Measurements from ENCODE around the gene C19orf12. TPM values are rescaled to one million over a fixed set of nuclear protein-coding genes. Genes with fewer than 3 reads are reported as not detected.
A peak's percentile ranks its signal among the peaks of the same experiment; 100 is the strongest.

C19orf12 gene
- total and polyA plus RNA-seq, 2 of the 13 experiments (the other 11 are each of a cell fraction or from before 2014, with no cell fraction given), result 17.7 to 34.4 TPM

DNA sequence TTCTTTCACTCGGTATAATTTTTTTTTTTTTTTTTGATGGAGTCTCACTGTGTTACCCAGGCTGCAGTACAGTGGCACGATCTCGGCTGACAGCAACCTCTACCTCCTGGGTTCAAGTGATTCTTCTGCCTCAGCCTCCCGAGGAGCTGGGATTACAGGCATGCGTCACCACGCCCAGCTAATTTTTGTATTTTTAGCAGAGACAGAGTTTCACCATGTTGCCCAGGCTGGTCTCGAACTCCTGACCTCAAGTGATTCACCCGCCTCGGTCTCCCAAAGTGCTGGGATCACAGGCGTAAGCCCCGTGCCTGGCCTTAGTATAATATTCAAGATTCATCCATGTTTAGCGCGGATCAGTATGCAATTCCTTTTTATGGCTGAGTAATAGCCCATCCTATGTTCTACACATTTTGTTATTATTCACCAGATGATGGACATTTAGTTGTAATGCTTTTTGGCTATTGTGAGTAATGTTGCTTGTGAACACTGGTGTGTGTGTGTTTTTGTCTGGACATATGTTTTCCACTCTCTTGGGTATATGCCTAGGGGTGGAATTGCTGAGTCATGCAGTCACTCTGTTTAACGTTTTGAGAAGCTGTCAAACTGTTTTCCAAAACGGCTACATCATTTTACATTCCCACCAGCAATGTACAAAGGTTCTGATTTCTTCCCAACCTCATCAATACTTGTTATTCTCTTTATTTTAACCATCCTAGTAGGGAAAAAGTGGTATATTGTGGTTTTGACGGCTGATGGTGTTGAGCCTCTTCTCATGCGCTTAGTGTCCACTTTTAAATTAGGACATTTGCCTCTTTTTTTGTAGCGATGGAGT lies 26.9 kb downstream of the C19orf12 start (continued):
- TF ChIP-seq, protein P1, sequence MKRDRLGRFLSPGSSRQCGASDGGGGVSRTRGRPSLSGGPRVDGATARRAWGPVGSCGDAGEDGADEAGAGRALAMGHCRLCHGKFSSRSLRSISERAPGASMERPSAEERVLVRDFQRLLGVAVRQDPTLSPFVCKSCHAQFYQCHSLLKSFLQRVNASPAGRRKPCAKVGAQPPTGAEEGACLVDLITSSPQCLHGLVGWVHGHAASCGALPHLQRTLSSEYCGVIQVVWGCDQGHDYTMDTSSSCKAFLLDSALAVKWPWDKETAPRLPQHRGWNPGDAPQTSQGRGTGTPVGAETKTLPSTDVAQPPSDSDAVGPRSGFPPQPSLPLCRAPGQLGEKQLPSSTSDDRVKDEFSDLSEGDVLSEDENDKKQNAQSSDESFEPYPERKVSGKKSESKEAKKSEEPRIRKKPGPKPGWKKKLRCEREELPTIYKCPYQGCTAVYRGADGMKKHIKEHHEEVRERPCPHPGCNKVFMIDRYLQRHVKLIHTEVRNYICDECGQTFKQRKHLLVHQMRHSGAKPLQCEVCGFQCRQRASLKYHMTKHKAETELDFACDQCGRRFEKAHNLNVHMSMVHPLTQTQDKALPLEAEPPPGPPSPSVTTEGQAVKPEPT (CRISPR knock-in tag; IDR thresholded peaks at IDR 0.05; ENCODE audit: low read depth), result no peak
- no peak for TF ChIP-seq ZNF660 (CRISPR knock-in tag; IDR thresholded peaks at IDR 0.05; ENCODE audit: borderline replicate concordance, low read depth)
- TF ChIP-seq, protein P2, sequence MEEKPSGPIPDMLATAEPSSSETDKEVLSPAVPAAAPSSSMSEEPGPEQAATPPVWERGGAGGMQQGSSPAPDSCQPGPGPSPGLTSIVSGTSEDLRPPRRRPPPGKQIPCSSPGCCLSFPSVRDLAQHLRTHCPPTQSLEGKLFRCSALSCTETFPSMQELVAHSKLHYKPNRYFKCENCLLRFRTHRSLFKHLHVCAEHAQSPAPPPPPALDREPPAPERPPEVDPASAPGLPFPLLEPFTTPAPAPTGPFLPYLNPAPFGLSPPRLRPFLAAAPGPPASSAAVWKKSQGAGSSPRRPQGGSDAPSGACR (CRISPR knock-in tag; IDR thresholded peaks at IDR 0.05), result no peak
- TF ChIP-seq MYC (CRISPR knock-in tag; IDR thresholded peaks at IDR 0.05; ENCODE audit: borderline replicate concordance), result no peak
- TF ChIP-seq, protein P3, sequence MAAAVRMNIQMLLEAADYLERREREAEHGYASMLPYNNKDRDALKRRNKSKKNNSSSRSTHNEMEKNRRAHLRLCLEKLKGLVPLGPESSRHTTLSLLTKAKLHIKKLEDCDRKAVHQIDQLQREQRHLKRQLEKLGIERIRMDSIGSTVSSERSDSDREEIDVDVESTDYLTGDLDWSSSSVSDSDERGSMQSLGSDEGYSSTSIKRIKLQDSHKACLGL (CRISPR knock-in tag; IDR thresholded peaks at IDR 0.05), result no peak
- TF ChIP-seq ZNF510 (CRISPR knock-in tag; IDR thresholded peaks at IDR 0.05; ENCODE audit: low read depth), result no peak
- no peak for TF ChIP-seq KDM5B (CRISPR knock-in tag; IDR thresholded peaks at IDR 0.05; ENCODE audit: borderline replicate concordance)
- TF ChIP-seq, protein P4, sequence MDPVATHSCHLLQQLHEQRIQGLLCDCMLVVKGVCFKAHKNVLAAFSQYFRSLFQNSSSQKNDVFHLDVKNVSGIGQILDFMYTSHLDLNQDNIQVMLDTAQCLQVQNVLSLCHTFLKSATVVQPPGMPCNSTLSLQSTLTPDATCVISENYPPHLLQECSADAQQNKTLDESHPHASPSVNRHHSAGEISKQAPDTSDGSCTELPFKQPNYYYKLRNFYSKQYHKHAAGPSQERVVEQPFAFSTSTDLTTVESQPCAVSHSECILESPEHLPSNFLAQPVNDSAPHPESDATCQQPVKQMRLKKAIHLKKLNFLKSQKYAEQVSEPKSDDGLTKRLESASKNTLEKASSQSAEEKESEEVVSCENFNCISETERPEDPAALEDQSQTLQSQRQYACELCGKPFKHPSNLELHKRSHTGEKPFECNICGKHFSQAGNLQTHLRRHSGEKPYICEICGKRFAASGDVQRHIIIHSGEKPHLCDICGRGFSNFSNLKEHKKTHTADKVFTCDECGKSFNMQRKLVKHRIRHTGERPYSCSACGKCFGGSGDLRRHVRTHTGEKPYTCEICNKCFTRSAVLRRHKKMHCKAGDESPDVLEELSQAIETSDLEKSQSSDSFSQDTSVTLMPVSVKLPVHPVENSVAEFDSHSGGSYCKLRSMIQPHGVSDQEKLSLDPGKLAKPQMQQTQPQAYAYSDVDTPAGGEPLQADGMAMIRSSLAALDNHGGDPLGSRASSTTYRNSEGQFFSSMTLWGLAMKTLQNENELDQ (CRISPR knock-in tag; IDR thresholded peaks at IDR 0.05; ENCODE audit: borderline replicate concordance), result no peak
- TF ChIP-seq, protein P5, sequence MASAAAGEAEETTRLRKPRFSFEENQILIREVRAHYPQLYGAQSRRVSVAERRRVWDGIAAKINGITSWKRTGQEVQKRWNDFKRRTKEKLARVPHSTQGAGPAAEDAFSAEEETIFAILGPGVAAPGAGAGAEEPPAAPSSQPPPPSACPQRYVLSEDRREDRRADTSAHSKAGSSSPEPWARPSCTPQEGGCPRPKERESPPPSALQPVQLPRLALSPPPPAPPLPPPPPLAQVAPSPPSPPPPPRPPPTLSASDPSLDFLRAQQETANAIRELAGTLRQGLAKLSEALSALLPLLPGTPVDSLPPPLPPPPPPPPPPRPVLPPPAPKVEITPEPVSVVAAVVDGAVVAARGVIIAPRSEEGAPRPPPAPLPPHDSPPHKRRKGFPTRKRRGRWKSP (CRISPR knock-in tag; IDR thresholded peaks at IDR 0.05), result no peak
- TF ChIP-seq, protein P6, sequence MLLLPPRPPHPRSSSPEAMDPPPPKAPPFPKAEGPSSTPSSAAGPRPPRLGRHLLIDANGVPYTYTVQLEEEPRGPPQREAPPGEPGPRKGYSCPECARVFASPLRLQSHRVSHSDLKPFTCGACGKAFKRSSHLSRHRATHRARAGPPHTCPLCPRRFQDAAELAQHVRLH (CRISPR knock-in tag; IDR thresholded peaks at IDR 0.05; ENCODE audit: borderline replicate concordance, low read depth), result no peak
- peak; percentile 81 to 85 for TF ChIP-seq MAFK (conservative IDR thresholded peaks at IDR 0.05 in 1 of 2, IDR thresholded peaks at IDR 0.05 in 1 of 2; ENCODE audit: low read length in 2 of 2)
- TF ChIP-seq NFE2L2 (IDR thresholded peaks at IDR 0.05; ENCODE audit: low read length), result peak; percentile 94
- TF ChIP-seq, protein P7, sequence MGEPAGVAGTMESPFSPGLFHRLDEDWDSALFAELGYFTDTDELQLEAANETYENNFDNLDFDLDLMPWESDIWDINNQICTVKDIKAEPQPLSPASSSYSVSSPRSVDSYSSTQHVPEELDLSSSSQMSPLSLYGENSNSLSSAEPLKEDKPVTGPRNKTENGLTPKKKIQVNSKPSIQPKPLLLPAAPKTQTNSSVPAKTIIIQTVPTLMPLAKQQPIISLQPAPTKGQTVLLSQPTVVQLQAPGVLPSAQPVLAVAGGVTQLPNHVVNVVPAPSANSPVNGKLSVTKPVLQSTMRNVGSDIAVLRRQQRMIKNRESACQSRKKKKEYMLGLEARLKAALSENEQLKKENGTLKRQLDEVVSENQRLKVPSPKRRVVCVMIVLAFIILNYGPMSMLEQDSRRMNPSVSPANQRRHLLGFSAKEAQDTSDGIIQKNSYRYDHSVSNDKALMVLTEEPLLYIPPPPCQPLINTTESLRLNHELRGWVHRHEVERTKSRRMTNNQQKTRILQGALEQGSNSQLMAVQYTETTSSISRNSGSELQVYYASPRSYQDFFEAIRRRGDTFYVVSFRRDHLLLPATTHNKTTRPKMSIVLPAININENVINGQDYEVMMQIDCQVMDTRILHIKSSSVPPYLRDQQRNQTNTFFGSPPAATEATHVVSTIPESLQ (CRISPR knock-in tag; conservative IDR thresholded peaks at IDR 0.05), result no peak
- TF ChIP-seq CCDC6 (CRISPR knock-in tag; IDR thresholded peaks at IDR 0.05), result no peak
